ENCODE measurements around the gene AMIGO3. TPM values are rescaled to one million over a fixed set of nuclear protein-coding genes. Genes with fewer than 3 reads are reported as not detected.

Gene AMIGO3
- total and polyA plus RNA-seq, 3 donors from 2014 or later, result 3.0 to 14.8 (median 8.8) TPM

DNA sequence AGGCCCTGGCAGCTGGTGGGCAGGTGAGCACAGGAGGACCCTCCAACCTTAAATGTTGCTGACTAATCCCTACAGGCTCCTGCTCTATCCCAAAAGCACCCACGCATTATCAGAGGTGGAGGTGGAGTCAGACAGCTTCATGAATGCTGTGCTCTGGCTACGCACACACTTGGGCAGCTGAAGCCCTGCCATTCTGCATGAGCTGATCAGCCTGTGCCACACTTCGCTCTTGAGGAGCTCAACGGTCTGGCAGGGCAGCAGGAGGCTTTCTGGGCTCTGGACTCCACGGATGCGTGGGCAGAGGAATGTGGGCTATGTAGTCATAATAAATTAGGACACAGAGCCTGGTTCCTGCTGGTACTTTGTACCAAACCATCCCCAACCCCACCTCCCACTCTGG, 36.3 kb downstream of the AMIGO3 start:
- DNase-seq, result no peak
- Histone ChIP-seq H3K27me3 (no peaks in the 10 kb centered on the region), H3K9me3 (no peaks in the 10 kb centered on the region), H3K4me3 (no peak overlapping the region), H3K36me3 (ENCODE audit: low read depth, missing control alignments) (no peaks in the 10 kb centered on the region), H3K4me1 (no peaks in the 10 kb centered on the region), H3K27ac (no peak overlapping the region)
- no peak for TF ChIP-seq POLR2A (IDR thresholded peaks at IDR 0.05)
- TF ChIP-seq, protein P1, sequence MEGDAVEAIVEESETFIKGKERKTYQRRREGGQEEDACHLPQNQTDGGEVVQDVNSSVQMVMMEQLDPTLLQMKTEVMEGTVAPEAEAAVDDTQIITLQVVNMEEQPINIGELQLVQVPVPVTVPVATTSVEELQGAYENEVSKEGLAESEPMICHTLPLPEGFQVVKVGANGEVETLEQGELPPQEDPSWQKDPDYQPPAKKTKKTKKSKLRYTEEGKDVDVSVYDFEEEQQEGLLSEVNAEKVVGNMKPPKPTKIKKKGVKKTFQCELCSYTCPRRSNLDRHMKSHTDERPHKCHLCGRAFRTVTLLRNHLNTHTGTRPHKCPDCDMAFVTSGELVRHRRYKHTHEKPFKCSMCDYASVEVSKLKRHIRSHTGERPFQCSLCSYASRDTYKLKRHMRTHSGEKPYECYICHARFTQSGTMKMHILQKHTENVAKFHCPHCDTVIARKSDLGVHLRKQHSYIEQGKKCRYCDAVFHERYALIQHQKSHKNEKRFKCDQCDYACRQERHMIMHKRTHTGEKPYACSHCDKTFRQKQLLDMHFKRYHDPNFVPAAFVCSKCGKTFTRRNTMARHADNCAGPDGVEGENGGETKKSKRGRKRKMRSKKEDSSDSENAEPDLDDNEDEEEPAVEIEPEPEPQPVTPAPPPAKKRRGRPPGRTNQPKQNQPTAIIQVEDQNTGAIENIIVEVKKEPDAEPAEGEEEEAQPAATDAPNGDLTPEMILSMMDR (IDR thresholded peaks at IDR 0.05), result no peak
- intact Hi-C loops (cut with DNase I; ENCODE audit: low total_unique reads), result no loop called here
- 79 to 100% methylated on average over 1 to 6 of the region's 6 CpGs for WGBS, 2 donors

DNA sequence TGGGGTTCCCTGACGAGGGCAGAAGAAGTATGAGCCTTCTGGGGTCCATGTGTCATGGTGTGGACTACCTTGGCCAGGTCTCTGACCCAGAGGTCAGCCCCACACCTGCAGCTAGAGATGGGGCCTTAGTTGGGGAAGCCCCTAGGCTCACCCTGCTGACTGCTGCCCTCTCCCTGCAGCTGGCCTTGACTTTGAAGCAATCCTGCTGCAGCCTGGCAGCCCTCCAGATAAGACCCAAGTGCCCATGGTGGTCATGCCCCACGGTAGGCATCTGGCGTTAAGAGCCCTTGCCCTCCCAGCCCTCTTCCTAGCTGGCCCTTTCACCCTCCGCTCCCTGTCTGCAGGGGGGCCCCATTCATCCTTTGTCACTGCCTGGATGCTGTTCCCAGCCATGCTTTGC, 37.9 kb downstream of the AMIGO3 start:
- TF ChIP-seq, protein P1 (IDR thresholded peaks at IDR 0.05), result no peak
- TF ChIP-seq POLR2A (IDR thresholded peaks at IDR 0.05), result no peak
- no peak overlapping the region for H3K27ac ChIP-seq
- intact Hi-C loops (cut with DNase I; ENCODE audit: low total_unique reads), result no loop called here
- WGBS, 2 donors, result 75 to 82% methylated on average over 4 of the region's 4 CpGs
- H3K4me3 ChIP-seq, result no peak overlapping the region
- no peaks in the 10 kb centered on the region for H3K4me1 ChIP-seq
- no peaks in the 10 kb centered on the region for H3K27me3 ChIP-seq
- no peak for DNase-seq
- no peaks in the 10 kb centered on the region for H3K36me3 ChIP-seq (ENCODE audit: low read depth, missing control alignments)
- H3K9me3 ChIP-seq, result no peaks in the 10 kb centered on the region

DNA sequence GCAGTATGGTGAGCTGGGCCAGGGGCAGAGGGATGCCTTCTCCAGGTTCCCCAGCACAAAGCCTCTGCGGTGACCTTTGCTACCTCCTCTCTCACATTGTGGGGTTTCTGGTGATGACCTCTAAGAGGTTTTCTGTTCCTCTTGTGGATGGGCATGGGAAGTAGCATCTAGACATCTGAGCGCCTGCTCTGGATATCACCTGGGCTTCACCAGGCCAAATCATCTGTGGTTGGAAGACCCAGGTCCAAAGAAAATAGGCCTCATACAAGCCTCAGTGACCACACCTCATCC, 38.3 kb downstream of the AMIGO3 start:
- Histone ChIP-seq H3K27ac (no peak overlapping the region), H3K36me3 (ENCODE audit: low read depth, missing control alignments) (no peaks in the 10 kb centered on the region), H3K4me3 (no peak overlapping the region), H3K27me3 (no peaks in the 10 kb centered on the region), H3K9me3 (no peaks in the 10 kb centered on the region), H3K4me1 (no peaks in the 10 kb centered on the region)
- TF ChIP-seq, protein P1 (IDR thresholded peaks at IDR 0.05), result no peak
- TF ChIP-seq POLR2A (IDR thresholded peaks at IDR 0.05), result no peak
- no peak for DNase-seq
- 100% methylated on average over 2 of the region's 2 CpGs for WGBS, 2 donors
- intact Hi-C loops (cut with DNase I; ENCODE audit: low total_unique reads), result no loop called here

DNA sequence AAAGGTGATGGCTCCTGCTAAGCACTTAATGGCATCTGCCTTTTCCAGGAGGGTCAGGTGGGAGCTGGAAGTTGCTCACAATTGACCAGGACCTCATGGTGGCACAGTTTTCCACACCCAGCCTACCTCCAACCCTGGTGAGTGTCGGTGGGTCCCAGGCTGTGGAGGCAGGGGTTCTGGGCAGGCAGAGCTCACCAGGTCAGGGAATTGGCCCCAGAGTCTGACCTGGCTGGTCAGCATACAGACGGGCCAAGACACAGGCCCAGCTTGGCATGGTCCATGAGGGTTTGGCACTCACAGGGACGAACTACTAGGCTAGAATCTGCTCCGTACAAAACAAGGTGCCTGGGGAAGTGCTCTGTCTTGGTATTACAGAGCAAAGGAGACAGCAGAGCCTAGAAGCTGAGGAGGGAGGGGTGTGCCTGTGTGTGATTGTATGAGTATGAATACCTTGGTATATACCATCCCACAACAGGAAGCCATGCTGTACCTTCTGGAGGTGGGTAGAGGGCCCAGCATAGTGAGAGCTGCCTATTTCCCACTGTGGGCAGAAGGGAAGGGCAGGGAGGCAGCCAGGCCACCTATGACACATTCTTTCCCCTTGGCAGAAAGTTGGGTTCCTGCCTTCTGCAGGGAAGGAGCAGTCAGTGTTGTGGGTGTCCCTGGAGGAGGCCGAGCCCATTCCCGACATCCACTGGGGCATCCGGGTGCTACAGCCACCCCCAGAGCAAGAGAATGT, 38.8 kb downstream of the AMIGO3 start:
- no peak for DNase-seq
- Histone ChIP-seq H3K36me3 (ENCODE audit: low read depth, missing control alignments) (no peaks in the 10 kb centered on the region), H3K4me1 (no peaks in the 10 kb centered on the region), H3K27me3 (no peaks in the 10 kb centered on the region), H3K27ac (no peak overlapping the region), H3K4me3 (no peak overlapping the region), H3K9me3 (no peaks in the 10 kb centered on the region)
- intact Hi-C loops (cut with DNase I; ENCODE audit: low total_unique reads), result no loop called here
- 87 to 89% methylated on average over 3 to 7 of the region's 7 CpGs for WGBS, 2 donors
- TF ChIP-seq, protein P1 (IDR thresholded peaks at IDR 0.05), result no peak
- TF ChIP-seq POLR2A (IDR thresholded peaks at IDR 0.05), result no peak

DNA sequence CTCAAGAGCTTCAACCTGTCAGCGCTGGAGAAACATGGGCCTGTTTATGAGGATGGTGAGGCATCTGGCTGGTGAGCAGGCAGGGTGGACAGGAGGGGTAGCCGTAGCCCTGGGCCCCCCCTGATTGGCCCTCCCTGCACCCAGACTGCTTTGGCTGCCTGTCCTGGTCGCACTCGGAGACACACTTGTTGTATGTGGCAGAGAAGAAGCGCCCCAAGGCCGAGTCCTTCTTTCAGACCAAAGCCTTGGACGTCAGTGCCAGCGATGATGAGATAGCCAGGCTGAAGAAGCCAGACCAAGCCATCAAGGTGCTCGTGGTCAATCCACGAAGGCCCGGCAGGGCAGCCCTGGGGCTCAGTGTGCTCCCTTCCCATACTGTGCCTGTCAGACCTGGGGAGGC, 43.6 kb downstream of the AMIGO3 start:
- no peaks in the 10 kb centered on the region for H3K36me3 ChIP-seq (ENCODE audit: low read depth, missing control alignments)
- H3K9me3 ChIP-seq, result no peaks in the 10 kb centered on the region
- no peak overlapping the region for H3K27ac ChIP-seq
- TF ChIP-seq, protein P1 (IDR thresholded peaks at IDR 0.05), result no peak
- no peak for TF ChIP-seq POLR2A (IDR thresholded peaks at IDR 0.05)
- no peaks in the 10 kb centered on the region for H3K27me3 ChIP-seq
- intact Hi-C loops (cut with DNase I; ENCODE audit: low total_unique reads), result loop anchor here (10.0 kb wide), 1 partner anchor 131 kb away; no protein-coding TSS in a partner anchor
- DNase-seq, result no peak
- WGBS, 2 donors, result 93% methylated on average over 11 of the region's 11 CpGs
- no peak overlapping the region for H3K4me3 ChIP-seq
- H3K4me1 ChIP-seq, result peaks cover 12% of the 10 kb centered on the region

Data from testis (tissue), 3 donors.